HepG2 (cell line): Measurements from ENCODE around the gene KIAA0930. TPM values are rescaled to one million over a fixed set of nuclear protein-coding genes. Genes with fewer than 3 reads are reported as not detected.

Experiments
- CBX2 ChIP-seq, 2 experiments: fragments of 200-600 bp in 1 of 2; sonication (generic); formaldehyde crosslinking in 1 of 2; IDR thresholded peaks; 2 replicates each; pipeline versions ENCODE4 v1.7.0 to v1.8.1; 2018 to 2022; ENCODE audit warnings: low read depth in 2 of 2, low read length in 1 of 2, mild to moderate bottlenecking in 1 of 2, missing genetic modification reagents in 1 of 2
- ELF3 ChIP-seq: IDR thresholded peaks from 2 replicates; pipeline ENCODE4 v1.6.1; 2016; ENCODE audit warnings: missing genetic modification reagents, missing compliant biosample characterization
- HNRNPUL1 ChIP-seq: fragments of 200-400 bp; formaldehyde crosslinking; IDR thresholded peaks from 2 replicates; pipeline ENCODE4 v1.6.1; 2017; ENCODE audit warnings: low read depth, mild to moderate bottlenecking, low read length, moderate library complexity
- IRF2 ChIP-seq: IDR thresholded peaks from 2 replicates; pipeline ENCODE4 v1.6.1; 2018; ENCODE audit warnings: missing genetic modification reagents, missing compliant biosample characterization
- ISX ChIP-seq: sonication (generic); formaldehyde crosslinking; conservative IDR thresholded peaks from 2 replicates; pipeline ENCODE4 v1.5.0; 2020; ENCODE audit warnings: missing genetic modification reagents
- MEF2D ChIP-seq: sonication (generic); formaldehyde crosslinking; IDR thresholded peaks from 2 replicates; pipeline ENCODE4 v1.5.1; 2020; ENCODE audit warnings: mild to moderate bottlenecking, missing genetic modification reagents
- NR2C2 ChIP-seq: sonication (generic); formaldehyde crosslinking; IDR thresholded peaks from 2 replicates; pipeline ENCODE4 v1.4.0; 2020; ENCODE audit warnings: missing genetic modification reagents, mild to moderate bottlenecking, moderate library complexity, borderline replicate concordance
- POLR2A ChIP-seq, 2 experiments: IDR thresholded peaks; 2 replicates each; pipeline ENCODE4 v1.6.1; 2011; ENCODE audit warnings: low read depth in 2 of 2, low read length in 2 of 2, mild to moderate bottlenecking in 1 of 2, moderate library complexity in 1 of 2; ENCODE audit not compliant: insufficient read depth in 1 of 2
- POLR2AphosphoS5 ChIP-seq: IDR thresholded peaks from 2 replicates; pipeline ENCODE4 v1.6.1; 2012; ENCODE audit warnings: low read depth, low read length
- POLR2G ChIP-seq: fragments of 200-400 bp; formaldehyde crosslinking; IDR thresholded peaks from 2 replicates; pipeline ENCODE4 v1.6.1; 2018; ENCODE audit warnings: mild to moderate bottlenecking, low read depth, low read length, moderate library complexity
- RNF2 ChIP-seq: fragments of 450-650 bp; conservative IDR thresholded peaks from 2 replicates; pipeline ENCODE4 v1.6.1; 2016; ENCODE audit warnings: low read depth
- SOX13 ChIP-seq, 3 experiments: fragments of 450-650 bp in 1 of 3; sonication (generic) in 1 of 3; formaldehyde crosslinking in 1 of 3; IDR thresholded peaks in 2 of 3; conservative IDR thresholded peaks in 1 of 3; 2 replicates each; pipeline versions ENCODE4 v1.5.0 to v1.6.1; 2016 to 2020; ENCODE audit warnings: antibody characterized with exemption in 1 of 3, mild to moderate bottlenecking in 1 of 3, missing compliant biosample characterization in 1 of 3, missing genetic modification reagents in 1 of 3, moderate library complexity in 1 of 3
- ZBTB3 ChIP-seq: sonication (generic); formaldehyde crosslinking; IDR thresholded peaks from 2 replicates; pipeline ENCODE4 v1.4.0; 2020; ENCODE audit warnings: low read depth, mild to moderate bottlenecking, moderate library complexity, missing genetic modification reagents, borderline replicate concordance
- ZBTB8A ChIP-seq: sonication (generic); formaldehyde crosslinking; IDR thresholded peaks from 2 replicates; pipeline ENCODE4 v1.4.0; 2020; ENCODE audit warnings: mild to moderate bottlenecking, low read depth, missing genetic modification reagents, borderline replicate concordance
- ZFP62 ChIP-seq: sonication (generic); formaldehyde crosslinking; IDR thresholded peaks from 2 replicates; pipeline ENCODE4 v1.4.0; 2020; ENCODE audit warnings: missing genetic modification reagents
- ZNF260 ChIP-seq: sonication (generic); formaldehyde crosslinking; IDR thresholded peaks from 2 replicates; pipeline ENCODE4 v1.4.0; 2020; ENCODE audit warnings: missing genetic modification reagents, low read depth, mild to moderate bottlenecking, borderline replicate concordance
- ZNF441 ChIP-seq: sonication (generic); formaldehyde crosslinking; IDR thresholded peaks from 2 replicates; pipeline ENCODE4 v1.7.0; 2021; ENCODE audit warnings: missing genetic modification reagents, borderline replicate concordance
- ZNF501 ChIP-seq: sonication (generic); formaldehyde crosslinking; IDR thresholded peaks from 2 replicates; pipeline ENCODE4 v1.5.1; 2020; ENCODE audit warnings: mild to moderate bottlenecking, moderate library complexity, missing genetic modification reagents
- ZNF550 ChIP-seq: sonication (generic); formaldehyde crosslinking; IDR thresholded peaks from 2 replicates; pipeline ENCODE4 v1.4.0; 2020; ENCODE audit warnings: mild to moderate bottlenecking, missing genetic modification reagents, borderline replicate concordance
- ZNF644 ChIP-seq: IDR thresholded peaks from 2 replicates; pipeline ENCODE4 v1.6.1; 2016; ENCODE audit warnings: low read depth
- ZNF879 ChIP-seq: sonication (generic); formaldehyde crosslinking; IDR thresholded peaks from 2 replicates; pipeline ENCODE4 v1.8.1; 2023; ENCODE audit warnings: missing genetic modification reagents
- ZZZ3 ChIP-seq: sonication (generic); formaldehyde crosslinking; IDR thresholded peaks from 2 replicates; pipeline ENCODE4 v1.4.0; 2020; ENCODE audit warnings: missing genetic modification reagents, mild to moderate bottlenecking, borderline replicate concordance
- polyA plus RNA-seq, 8 experiments: library from polyadenylated mRNA; depleted of rRNA in 3 of 8; stranded (reverse) in 7 of 8; unstranded in 1 of 8; fragments of >200 nt; fragmentation: Illumina TruSeq in 4 of 8; extraction: Trizol in 4 of 8; gene quantifications; 2 replicates each; pipeline versions ENCODE4 v1.2.1 to v1.2.3, GENCODE V29; 2011 to 2016; ENCODE audit warnings: low read depth in 4 of 8, missing spikeins in 1 of 8, mixed read lengths in 1 of 8; ENCODE audit not compliant: insufficient read depth in 1 of 8
- total RNA-seq, 5 experiments: library from RNA; depleted of rRNA; stranded (reverse); fragments of >200 nt; fragmentation: Illumina TruSeq; extraction: Trizol; gene quantifications; 2 replicates each; pipeline ENCODE4 v1.2.3, GENCODE V29; 2016; ENCODE audit warnings: low read depth in 1 of 5
- TF ChIP-seq, protein P1 (sequence below): sonication (generic); formaldehyde crosslinking; IDR thresholded peaks from 2 replicates; pipeline ENCODE4 v1.4.0; 2020; ENCODE audit warnings: missing genetic modification reagents
- TF ChIP-seq, protein P2 (sequence below): sonication (generic); formaldehyde crosslinking; conservative IDR thresholded peaks from 2 replicates; pipeline ENCODE4 v1.8.0; 2022; ENCODE audit warnings: mild to moderate bottlenecking, moderate library complexity, missing genetic modification reagents
- TF ChIP-seq, protein P3 (sequence below): sonication (generic); formaldehyde crosslinking; IDR thresholded peaks from 2 replicates; pipeline ENCODE4 v1.5.1; 2020; ENCODE audit warnings: missing genetic modification reagents, mild to moderate bottlenecking, borderline replicate concordance

KIAA0930 gene
- total and polyA plus RNA-seq, 2 of the 13 experiments (the other 11 are each of a cell fraction or from before 2014, with no cell fraction given), result 27.0 to 38.2 TPM

DNA sequence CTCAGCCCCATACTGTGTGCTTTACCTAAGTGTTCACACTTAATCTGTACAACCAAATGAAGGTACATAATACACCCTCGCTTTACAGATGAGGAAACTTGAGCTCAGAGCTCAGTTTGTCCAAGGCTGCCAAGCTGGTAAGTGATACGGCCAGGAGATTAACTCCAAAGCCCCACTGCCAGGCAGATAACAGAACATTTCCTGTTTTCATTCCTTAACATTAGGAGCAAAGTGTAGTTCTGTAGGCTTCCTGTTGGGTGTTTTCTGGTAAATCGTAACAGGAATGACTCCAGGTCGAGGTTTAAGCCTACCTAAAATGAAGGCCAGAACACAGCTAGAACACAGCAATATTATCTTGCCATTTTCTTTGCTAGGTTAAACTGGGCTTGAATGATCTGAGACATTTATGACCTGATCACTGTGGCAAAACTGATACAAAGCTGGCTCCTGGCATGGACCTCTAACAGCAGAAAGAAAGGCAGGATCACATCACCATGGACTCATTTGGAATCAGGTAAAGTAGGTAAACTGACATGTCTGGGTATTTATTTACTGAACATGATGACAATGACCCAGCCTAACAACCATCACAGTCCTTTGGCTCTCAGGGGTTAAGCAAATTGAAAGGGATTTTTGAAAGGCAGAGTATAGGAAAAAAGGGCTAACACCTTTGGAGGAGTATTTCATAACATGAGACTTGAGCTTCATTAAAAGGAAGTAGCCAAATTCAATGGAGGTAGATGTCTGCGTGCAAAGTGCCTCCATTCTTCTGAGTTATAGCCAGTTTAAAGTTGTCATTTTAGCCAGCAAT lies 80.8 kb downstream of the KIAA0930 start (continued):
- TF ChIP-seq HNRNPUL1, result no peak
- no peak for TF ChIP-seq RNF2
- TF ChIP-seq SOX13 (IDR thresholded peaks at IDR 0.05), result no peak
- peak in 1 of 2 experiments; percentile 50; a peak in 2 of 4 replicates for TF ChIP-seq SOX13 (CRISPR knock-in tag; conservative IDR thresholded peaks at IDR 0.05 in 1 of 2, IDR thresholded peaks at IDR 0.05 in 1 of 2)
- TF ChIP-seq POLR2AphosphoS5, result no peak
- no peak for TF ChIP-seq ZBTB3 (CRISPR knock-in tag)
- no peak for TF ChIP-seq ZNF501 (CRISPR knock-in tag)
- 0 out of 4 replicates have a peak, but pooled peaks of 1 of the 2 experiments have one; percentile 10 for TF ChIP-seq POLR2A (IDR thresholded peaks at IDR 0.05; ENCODE audit: insufficient read depth in 1 of 2, low read depth in 2 of 2, low read length in 2 of 2)
- TF ChIP-seq ZNF644 (CRISPR knock-in tag), result peak; percentile 19; the same call in 1 of the 2 replicates
- no peak for TF ChIP-seq ZNF879 (CRISPR knock-in tag)
- TF ChIP-seq, protein P1, sequence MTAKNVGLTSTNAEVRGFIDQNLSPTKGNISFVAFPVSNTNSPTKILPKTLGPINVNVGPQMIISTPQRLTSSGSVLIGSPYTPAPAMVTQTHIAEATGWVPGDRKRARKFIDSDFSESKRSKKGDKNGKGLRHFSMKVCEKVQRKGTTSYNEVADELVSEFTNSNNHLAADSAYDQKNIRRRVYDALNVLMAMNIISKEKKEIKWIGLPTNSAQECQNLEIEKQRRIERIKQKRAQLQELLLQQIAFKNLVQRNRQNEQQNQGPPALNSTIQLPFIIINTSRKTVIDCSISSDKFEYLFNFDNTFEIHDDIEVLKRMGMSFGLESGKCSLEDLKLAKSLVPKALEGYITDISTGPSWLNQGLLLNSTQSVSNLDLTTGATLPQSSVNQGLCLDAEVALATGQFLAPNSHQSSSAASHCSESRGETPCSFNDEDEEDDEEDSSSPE (CRISPR knock-in tag), result no peak
- 0 out of 2 replicates have a peak, but pooled peaks have one; percentile 54 for TF ChIP-seq MEF2D
- TF ChIP-seq ELF3, result peak; percentile 94
- no peak for TF ChIP-seq ZZZ3 (CRISPR knock-in tag)
- no peak for TF ChIP-seq ZNF550 (CRISPR knock-in tag)
- TF ChIP-seq ZNF441, result 0 out of 2 replicates have a peak, but pooled peaks have one; percentile 30
- no peak for TF ChIP-seq CBX2 (IDR thresholded peaks at IDR 0.05; ENCODE audit: low read depth, low read length)
- no peak for TF ChIP-seq CBX2 (CRISPR knock-in tag; IDR thresholded peaks at IDR 0.05; ENCODE audit: low read depth)
- TF ChIP-seq ZFP62 (CRISPR knock-in tag), result no peak
- TF ChIP-seq, protein P2, sequence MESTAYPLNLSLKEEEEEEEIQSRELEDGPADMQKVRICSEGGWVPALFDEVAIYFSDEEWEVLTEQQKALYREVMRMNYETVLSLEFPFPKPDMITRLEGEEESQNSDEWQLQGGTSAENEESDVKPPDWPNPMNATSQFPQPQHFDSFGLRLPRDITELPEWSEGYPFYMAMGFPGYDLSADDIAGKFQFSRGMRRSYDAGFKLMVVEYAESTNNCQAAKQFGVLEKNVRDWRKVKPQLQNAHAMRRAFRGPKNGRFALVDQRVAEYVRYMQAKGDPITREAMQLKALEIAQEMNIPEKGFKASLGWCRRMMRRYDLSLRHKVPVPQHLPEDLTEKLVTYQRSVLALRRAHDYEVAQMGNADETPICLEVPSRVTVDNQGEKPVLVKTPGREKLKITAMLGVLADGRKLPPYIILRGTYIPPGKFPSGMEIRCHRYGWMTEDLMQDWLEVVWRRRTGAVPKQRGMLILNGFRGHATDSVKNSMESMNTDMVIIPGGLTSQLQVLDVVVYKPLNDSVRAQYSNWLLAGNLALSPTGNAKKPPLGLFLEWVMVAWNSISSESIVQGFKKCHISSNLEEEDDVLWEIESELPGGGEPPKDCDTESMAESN (CRISPR knock-in tag), result no peak
- TF ChIP-seq ZNF260 (CRISPR knock-in tag), result no peak
- TF ChIP-seq, protein P3, sequence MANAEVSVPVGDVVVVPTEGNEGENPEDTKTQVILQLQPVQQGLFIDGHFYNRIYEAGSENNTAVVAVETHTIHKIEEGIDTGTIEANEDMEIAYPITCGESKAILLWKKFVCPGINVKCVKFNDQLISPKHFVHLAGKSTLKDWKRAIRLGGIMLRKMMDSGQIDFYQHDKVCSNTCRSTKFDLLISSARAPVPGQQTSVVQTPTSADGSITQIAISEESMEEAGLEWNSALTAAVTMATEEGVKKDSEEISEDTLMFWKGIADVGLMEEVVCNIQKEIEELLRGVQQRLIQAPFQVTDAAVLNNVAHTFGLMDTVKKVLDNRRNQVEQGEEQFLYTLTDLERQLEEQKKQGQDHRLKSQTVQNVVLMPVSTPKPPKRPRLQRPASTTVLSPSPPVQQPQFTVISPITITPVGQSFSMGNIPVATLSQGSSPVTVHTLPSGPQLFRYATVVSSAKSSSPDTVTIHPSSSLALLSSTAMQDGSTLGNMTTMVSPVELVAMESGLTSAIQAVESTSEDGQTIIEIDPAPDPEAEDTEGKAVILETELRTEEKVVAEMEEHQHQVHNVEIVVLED (CRISPR knock-in tag), result no peak
- no peak for TF ChIP-seq NR2C2 (CRISPR knock-in tag)
- 0 out of 2 replicates have a peak, but pooled peaks have one; percentile 42 for TF ChIP-seq POLR2G
- peak; percentile 58; the same call in 1 of the 2 replicates for TF ChIP-seq IRF2
- no peak for TF ChIP-seq ISX (CRISPR knock-in tag)
- TF ChIP-seq ZBTB8A (CRISPR knock-in tag), result no peak
